CD4-positive, alpha-beta T cell treated with Interleukin-17A for 1 hour (primary cell): Measurements from ENCODE around the gene KIF5A.

Experiments used
- DNase-seq: peaks from one replicate; pipeline ENCODE4 v3.0.0-alpha.2; 2020

KIF5A gene

DNA sequence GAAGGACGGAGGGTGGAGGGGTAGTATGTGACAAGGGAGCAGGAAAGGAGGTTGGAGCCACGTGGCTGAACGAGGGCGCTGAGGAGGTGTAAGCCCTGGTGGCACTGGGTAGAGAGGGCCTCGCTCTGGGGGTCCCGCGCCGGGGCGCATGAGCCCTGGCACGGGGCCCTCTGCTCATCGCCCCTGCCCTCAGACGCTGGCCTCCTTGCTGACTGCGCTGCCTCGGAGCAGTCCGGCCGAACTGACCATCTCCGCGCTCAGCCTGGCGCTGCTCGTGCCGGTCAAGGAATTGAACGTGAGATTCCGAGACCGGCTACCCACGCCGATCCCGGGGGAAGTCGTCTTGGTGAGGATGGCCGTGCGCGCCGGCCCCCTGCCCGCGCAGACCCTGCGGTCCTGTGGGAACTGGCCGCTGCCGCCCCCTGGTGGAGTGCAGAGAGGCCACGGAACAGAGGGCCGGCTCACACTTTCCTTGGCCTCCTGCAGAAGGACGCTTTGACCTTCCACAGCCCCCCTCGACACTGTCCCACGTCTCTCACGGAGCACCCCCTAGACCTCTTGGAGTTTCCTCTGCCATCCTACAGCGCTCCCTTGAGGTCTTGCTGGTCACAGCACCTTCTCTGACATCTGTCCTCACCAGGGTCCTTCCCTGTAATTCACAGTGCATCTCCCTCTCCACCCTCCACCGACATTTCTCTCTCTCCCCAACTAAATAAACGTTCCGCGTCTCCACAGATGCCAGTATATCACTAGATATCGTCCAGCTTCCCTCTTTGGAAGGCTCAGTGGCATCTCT lies 71.9 kb downstream of the KIF5A start:
- DNase-seq: peak; percentile 60

DNA sequence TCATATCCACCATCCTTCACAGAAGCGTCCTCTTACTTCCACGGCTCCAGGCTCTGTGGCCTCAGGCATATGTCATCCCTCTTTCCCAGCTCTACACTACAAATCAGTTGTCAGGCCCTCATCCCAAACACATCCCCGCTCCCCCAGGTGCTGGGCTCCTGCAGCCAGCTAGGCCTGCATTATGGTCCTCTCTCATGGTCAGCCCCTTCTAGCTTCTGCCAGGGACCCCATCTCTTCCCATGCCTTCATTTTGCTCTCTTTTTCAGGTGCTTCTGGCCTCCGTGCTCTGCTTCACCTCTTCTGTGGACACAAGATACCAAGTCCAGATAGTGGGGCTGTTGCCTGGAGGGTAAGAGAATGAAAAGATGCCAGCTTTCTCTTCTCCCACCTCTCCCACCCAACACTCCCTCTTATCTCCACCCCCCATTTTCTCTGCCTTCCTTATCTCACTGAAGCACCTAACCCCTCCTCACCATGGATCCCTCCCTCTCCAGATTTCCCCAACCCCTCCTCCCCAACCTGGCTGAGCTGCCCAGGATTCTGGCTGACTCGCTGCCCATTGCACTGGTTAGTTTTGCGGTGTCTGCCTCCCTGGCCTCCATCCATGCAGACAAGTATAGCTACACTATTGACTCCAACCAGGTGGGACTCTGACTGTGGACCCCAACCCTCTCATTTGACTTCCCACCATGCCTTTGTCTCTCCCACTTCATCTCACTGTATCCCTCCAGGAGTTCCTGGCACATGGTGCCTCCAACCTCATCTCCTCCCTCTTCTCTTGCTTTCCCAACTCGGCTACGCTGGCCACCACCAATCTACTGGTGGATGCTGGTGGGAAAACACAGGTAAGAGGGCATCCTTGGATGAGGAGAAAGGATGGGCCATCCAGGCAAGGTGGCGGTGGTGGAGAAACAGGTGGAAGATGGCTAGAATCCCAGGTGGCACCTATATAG lies 72.7 kb downstream of the KIF5A start:
- DNase-seq: no peak

DNA sequence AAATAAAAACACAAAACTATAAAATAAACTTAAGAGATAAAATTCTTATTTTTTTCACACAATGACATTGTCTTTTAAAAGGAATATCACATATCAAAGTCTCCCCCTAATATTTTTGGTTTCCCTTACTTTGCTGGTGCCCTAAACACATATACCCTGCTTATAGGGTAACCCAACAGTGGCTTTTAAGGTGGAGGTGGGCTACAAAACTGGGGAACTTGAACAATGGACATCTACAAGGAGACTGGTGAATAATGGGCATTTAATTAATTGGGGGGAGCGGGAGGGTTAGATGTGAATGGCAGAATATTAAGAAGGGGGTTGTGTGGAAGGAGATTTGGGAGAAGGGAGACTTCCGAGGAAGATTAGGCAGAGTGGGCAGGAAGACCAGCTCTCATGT lies 73.5 kb downstream of the KIF5A start:
- no peak for DNase-seq

DNA sequence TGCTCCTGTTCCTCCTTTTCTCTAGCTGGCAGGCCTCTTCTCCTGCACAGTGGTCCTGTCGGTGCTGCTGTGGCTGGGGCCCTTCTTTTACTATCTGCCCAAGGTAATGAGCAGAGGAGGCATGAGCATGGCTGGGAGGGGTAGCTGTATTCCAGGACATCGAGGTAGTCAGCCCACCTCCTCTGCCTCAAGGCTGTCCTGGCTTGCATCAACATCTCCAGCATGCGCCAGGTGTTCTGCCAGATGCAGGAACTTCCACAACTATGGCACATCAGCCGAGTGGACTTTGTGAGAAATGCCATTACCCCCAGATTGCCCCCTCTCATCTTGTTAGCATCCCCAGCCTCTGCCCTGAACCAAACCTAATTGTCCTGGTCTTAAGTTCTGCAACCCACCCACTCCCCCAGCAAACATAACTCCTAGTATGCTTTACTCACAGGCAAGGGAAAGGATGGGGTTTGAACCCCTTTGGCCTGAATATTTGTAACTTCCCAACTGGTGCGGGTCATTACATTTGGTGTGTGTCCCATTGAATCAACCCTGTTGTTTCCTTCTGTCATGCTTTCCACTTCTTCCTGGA lies 74.1 kb downstream of the KIF5A start:
- DNase-seq: no peak

DNA sequence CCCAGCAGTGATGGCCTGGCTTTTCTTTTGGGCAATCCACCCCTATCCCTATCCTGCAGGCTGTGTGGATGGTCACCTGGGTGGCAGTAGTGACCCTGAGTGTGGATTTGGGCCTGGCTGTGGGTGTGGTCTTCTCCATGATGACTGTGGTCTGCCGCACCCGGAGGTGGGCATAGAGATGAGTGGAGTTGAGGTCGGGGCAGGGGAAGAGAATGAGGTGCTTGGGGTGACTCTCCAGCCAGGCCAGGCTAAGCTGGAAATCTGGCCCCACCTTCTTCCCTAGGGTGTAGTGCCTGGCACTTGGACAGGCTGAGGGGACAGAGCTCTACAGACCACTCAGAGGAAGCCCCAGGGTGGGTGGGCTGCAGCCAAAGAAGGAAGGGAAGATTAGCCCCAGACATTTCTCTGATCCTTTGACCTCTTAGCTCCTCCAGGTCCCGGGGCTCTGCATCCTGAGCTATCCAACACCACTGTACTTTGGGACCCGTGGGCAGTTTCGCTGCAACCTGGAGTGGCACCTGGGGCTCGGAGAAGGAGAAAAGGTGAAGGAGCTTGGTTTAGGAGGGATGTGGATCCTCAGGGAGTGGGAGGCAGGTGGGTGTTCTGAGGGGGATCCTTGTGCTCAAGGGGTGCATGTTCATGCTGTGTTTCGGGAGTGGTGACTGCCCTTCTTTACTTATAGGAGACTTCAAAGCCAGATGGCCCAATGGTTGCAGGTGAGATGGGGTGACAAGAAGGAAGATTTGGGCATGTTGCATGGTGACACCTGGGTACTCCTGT lies 74.8 kb downstream of the KIF5A start:
- no peak for DNase-seq

DNA sequence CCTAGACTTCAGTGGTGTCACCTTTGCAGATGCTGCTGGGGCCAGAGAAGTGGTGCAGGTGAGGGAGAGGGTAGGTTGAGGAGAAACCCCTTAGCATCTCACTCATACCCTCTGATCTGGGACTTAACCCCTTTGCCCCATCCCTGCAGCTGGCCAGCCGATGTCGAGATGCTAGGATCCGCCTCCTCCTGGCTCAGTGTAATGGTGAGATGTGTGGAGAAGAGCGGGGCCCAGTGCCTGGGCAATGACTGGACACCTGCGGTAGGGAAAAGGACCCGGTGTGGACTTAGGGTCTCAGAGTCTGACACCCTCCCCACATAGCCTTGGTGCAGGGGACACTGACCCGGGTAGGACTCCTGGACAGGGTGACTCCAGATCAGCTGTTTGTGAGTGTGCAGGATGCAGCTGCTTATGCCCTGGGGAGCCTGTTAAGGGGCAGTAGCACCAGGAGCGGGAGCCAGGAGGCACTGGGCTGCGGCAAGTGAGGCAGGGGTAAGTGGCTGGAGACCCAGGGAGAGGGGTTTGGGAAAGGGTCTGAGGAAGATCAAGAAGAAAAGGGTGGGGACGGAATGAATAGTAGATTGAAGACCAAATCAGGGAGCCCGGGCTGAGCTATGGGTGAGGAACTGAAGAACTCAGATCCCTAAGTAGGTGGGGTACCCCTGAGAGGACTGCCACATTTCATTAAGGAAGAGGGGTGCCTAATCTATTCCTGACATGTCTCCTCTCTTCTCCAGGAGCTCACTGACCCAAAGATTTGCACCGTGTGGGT lies 75.6 kb downstream of the KIF5A start:
- DNase-seq: no peak

DNA sequence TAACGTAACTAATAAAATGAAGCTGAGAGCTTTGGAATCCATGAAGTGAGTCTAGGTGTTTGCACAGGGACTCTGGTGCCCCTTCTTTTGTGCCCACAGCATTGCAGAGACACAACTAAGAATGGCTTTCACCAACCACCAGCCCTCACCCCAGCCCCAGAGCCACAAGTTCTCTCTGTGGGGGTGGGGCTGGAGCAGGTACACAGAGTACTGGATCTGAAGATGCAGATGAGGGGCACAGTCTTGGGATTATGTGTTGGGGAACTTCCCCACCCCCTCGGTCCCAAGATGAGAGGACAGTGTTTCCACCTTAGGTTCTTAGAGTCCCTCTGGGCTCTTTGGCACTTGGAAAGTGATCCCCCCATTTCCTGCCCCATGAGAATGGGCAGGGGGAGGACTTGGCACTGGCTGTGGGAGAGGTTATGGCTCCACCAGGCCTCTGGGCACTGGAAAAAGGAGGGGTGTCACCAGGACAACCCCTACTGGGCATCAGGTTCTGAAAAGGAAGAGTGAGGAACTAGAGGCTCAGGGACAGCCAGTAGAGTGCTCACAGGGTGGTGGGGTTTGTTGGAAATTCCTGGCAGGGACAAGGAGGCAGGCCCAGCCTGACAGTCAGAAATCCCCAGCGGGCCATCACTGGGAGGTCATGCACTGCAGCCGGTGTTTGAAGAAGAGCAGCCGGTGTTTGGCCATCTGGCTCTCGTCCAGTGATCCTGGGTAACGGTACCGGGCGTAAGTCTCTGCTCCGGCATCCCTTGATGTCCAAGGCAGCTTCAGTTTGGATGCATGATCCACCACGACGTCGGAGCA lies 76.5 kb downstream of the KIF5A start:
- DNase-seq: no peak

DNA sequence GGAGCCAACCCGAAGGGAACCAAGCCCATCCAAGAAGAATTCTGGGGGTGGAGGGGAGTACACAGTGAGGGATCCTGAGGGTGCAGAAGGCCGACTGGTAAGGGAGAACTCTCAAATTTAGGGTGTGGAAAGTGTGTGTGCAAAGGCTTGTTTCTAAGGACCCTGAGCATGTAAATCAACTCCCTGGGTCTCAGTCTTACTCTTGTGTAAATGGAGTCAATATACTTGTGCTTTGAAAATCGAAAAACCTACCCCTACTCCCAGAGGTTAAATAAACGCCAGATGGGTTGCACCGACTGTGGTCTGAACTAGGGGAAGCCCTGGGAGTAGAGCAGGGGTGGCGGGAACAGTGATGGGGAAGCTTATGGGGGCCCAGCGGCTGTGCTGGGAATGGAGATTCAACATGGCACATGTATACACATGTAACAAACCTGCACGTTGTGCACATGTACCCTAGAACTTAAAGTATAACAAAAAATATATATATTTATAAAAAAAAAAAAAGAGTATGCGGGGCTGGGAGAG lies 77.1 kb downstream of the KIF5A start:
- DNase-seq: no peak

DNA sequence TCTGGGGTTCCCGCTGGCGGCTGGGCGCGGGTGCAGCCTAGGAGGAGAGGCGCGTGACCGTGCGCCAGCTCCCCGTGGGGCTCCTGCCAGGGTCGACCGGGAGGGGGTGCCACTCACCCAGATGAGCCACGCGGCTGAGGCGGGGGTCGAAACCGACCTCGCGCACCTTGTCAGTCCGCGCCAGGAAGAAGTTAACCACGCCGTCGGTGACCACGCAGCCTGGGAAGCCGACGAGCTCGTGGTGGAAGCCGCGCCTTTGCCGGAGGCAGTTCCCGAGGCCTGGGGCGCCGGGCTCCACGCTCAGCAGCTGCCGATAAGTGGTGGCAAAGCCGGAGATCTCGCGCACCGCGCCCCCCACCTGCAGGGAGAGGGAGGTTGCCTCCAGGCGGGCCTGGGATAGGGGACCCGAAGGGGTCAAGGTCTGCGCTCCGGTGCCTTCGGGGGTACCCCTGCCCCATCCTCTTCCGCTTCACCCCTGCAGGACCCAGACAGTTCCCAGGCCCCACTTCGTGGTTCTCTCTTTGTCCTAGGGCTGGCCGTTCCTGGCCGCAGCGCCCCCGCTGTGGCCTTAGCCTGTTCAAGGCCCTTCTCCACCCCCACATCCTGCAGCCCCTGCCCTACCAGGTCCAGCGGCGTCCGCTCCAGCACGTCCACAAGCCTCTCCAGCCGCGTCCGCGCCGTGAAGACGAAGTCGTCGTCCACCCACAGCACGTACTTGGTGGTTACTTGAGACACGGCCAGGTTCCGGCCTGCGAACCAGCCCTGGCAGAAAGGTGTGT lies 77.8 kb downstream of the KIF5A start:
- no peak for DNase-seq

DNA sequence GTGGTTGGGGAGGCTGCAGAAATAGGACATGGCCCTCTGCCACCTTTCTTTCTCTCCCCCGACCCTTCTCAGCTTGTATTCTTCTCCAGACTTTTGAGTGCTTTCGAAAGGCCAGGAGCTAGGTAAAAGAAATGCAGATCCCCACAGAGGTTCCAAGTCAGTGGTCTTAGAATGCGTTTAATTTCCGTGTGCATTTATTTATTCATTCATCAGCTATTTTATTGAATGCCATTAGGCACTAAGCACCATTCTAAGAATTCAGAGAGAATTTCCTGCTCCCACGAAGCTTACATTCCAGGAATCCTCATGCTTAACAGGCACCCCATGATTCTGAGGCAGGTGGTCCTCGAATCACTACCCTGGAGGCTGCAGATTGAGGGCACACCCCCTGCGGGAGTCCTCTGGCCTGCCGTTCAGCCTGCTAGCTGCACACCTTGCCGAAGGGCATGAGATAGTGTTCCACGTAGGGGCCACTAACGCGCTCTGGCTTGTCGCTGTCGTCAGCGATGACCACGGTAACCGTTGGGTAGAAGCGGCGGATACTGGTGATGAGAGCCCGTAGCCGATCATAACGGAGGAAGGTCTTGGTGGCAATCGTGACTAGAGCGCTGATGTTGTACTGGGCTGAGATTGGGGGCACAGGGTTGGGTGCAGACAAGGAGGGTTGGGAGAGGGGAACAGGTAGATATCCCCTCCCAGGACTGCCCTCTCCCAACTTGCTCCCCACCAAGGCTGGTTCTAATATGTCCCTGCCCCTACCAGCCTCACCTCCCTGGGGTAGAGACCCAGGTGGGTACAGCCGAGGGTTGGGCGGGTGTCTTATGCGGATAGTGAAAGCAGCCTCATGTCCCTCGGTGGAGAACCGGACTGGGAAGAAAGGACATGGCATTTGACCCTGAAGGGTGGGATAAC lies 78.7 kb downstream of the KIF5A start:
- no peak for DNase-seq

DNA sequence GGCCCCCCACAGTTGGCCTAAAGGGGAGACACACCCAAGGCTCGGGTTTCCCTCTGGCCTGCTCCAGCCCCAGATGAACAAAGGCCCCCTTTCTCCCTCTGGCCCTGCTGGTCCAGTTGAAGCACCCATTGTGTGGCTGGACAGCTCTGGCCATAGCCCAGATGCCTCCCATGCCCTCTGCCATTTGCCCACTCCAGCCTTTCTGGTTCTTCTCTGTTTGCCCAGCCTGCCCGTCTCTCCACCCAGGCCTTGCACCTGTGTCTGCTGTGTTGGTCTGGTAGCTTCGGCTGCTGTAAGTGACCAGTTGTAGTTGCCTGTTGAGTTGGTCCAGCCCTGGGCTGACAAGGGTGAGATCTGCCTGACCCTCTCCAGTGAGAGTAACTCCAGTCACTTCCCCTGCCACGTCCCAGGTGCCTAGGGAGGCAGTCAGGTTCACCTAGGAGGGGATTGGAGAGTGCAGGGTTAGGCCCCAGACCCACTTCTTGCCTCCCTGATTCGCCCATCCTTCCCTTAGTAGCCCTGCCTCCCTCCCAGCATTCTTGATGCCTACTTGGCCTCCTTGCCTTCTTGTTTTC lies 80.1 kb downstream of the KIF5A start:
- no peak for DNase-seq

DNA sequence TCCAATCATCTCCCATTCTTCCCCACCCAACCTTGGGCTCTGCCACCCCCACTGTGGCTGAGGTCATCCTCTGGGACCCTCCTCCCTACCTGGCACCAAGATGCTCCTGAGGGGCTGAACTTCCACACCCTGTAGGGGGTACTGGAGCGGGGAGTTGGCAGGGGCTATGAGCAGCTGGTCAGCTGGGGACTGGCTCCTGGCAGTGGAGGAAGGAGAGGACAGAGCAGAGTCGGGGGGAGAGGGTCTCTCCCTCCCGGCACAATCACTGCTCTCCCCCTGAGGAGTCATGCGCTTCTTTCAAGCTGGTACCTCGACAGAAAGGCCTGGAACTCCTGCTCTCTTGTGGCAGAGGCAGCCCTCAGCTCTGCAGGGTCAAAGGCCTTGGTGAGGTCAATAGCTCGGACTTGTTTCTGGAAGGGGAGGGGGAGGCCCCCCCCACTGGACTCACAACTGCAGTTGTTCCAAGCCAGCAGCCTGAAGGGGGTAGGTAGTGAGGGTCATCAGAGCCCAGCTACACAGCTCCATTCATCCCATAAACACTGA lies 81.1 kb downstream of the KIF5A start:
- DNase-seq: no peak

DNA sequence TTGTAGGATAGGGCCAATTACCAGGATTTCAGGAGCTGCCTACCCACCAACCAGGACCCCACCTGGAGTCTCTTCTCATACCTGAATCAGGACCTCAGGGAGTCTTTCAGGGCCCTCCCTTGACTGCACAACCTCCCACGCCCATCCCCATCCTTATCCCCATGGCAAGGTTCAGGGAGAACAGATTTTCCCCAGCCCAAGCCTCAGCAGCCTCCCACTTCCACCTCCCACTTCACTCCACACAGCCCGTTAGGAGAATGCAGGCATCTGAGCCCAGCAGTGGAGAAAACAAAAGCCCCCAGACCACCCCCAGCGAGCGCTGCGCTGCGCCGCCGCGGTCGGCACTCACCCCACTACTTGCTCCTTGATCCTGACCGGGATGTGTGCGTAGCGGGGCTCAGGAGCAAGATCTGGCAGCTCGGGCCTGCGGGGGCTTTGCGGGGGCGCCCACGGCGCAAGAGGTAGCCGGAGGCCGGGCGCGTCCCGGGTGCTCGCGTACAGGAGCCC lies 81.8 kb downstream of the KIF5A start:
- DNase-seq: no peak

DNA sequence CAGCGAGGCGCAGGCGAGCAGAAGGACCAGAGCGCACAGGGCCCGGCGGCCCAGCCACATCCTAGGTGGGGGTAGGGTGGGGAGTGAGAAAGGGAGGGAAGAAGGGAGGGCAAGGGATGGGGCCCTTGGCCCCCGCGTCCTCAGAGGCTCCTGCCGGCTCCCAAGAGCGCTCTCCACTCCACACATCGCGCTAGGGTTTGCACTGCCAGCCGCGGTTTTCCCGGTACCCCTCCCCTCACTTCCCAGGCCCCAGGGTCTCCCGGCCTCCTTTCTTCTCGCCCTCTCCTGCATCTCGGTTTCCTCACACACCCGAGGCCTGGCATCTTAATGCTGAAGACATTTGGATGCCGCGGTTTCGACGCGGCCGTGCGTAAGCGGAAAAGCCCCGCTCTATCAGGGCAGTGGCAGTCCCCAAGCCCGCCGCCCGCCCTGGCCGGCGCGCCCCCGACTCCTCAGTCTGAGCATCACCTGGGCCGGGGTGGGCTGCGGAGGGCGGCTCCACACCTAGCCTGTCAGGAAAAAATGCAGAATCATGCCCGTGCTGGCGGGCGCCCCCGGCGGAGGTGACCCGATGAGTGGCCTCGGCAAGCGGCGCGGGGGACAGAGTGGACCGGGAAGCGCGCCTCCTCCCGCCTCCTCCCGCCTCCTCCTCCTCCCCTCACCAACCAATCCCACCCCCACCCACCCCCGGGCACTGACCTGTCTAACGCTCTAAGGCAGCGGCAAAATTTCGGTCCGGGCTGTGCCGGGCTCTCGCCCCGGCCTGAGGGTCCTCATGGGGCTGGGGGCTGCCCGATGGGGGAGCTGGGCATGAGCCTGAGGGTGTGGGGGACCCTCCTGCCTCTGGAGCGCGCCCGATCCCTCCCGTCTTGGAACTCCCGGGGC lies 82.5 kb downstream of the KIF5A start:
- no peak for DNase-seq

DNA sequence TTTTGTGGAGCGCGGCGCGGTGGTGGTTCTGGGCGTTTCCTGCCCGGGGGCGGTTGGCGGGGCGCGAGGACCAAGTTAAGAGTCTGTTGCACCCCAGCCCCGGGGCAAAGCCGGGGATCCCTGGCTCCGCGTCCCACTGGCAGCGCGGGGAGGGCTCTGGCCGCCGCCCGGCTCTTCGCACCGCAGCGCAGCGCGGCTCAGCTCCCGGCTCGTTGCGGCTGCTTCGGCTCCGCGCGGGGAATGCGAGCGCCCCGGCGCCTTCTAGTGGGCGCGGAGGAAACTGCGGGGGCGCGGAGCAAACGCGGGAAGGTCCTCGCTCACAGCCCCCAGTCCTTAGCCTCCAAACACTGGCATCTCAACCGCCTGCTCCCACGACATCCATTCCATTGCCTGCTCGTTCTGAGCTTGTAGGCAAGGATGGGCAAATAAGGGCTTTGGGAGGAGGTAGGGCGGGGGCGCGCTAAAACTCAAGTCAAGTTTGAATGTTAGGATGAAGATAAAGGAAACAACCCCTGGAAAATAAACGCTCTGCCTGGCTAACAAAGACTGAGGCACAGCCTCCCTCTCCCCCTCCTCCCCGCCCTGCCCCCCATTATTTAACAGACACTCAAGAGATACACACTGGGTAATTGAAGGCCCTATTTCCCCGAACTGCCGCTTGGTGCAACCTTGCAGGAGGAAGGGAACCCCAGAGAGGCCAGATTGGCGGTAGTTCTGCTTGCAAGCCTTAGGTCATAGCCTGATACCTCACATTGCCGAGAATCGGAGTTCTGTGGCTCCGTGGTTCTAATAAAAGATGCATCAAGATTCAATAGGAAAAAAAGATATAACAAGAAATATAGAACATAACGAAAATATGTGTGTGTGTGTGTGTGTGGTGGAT lies 83.4 kb downstream of the KIF5A start, which contains the start of gene B4GALNT1:
Gene B4GALNT1, minus strand, starts transcription at position 244 of the 883 bp plus-strand sequence. CDS start 1,069 bp downstream, outside the sequence.
- DNase-seq: peak; percentile 67
